Trophoblast cell (in vitro differentiated cells and primary cell): ENCODE data around the gene TPD52L2.
"Not testable (repeated sequence)": the region's sequence is repeated elsewhere in the genome, so short reads cannot be mapped to it uniquely, and the experiment has no call there.

ENCODE experiments used
- DNase-seq, 2 donors: peaks; one replicate each; pipeline ENCODE4 v3.0.0-alpha.2; 2016
- H2AFZ ChIP-seq: 2 replicates; pipeline ENCODE4 v1.6.1; 2013; ENCODE audit warnings: low read length, moderate library complexity, mild to moderate bottlenecking; ENCODE audit not compliant: insufficient read depth, poor library complexity
- H2AK5ac ChIP-seq: 2 replicates; pipeline ENCODE4 v1.6.1; 2013; ENCODE audit warnings: mild to moderate bottlenecking, low read length
- H2BK120ac ChIP-seq: 2 replicates; pipeline ENCODE4 v1.6.1; 2013; ENCODE audit warnings: low read length, mild to moderate bottlenecking, moderate library complexity; ENCODE audit not compliant: insufficient read depth, poor library complexity
- H2BK12ac ChIP-seq: 2 replicates; pipeline ENCODE4 v1.6.1; 2013; ENCODE audit warnings: mild to moderate bottlenecking, low read length, moderate library complexity
- H2BK5ac ChIP-seq: 2 replicates; pipeline ENCODE4 v1.6.1; 2013; ENCODE audit warnings: low read length, low read depth, moderate library complexity, mild to moderate bottlenecking; ENCODE audit not compliant: poor library complexity
- H3K14ac ChIP-seq: 2 replicates; pipeline ENCODE4 v1.6.1; 2013; ENCODE audit warnings: mild to moderate bottlenecking, low read length
- H3K18ac ChIP-seq: 2 replicates; pipeline ENCODE4 v1.6.1; 2013; ENCODE audit warnings: mild to moderate bottlenecking, low read length
- H3K23ac ChIP-seq: 2 replicates; pipeline ENCODE4 v1.6.1; 2013; ENCODE audit warnings: low read length
- H3K27ac ChIP-seq: 2 replicates; pipeline ENCODE4 v1.5.1; 2013; ENCODE audit warnings: low read depth, mild to moderate bottlenecking, inconsistent platforms, low read length, moderate library complexity
- H3K27me3 ChIP-seq: 2 replicates; pipeline ENCODE4 v1.6.1; 2013; ENCODE audit warnings: inconsistent platforms, mild to moderate bottlenecking, low read length, moderate library complexity; ENCODE audit not compliant: insufficient read depth
- H3K36me3 ChIP-seq, 2 experiments: 1 replicate in 1 of 2; 2 replicates in 1 of 2; pipeline ENCODE4 v1.6.1; 2013; ENCODE audit warnings: low read length in 2 of 2, mild to moderate bottlenecking in 2 of 2, moderate library complexity in 1 of 2; ENCODE audit not compliant: insufficient read depth in 2 of 2, control insufficient read depth in 1 of 2
- H3K4ac ChIP-seq: 2 replicates; pipeline ENCODE4 v1.6.1; 2013; ENCODE audit warnings: low read depth, mild to moderate bottlenecking, low read length, moderate library complexity
- H3K4me1 ChIP-seq, 2 experiments: 1 replicate in 1 of 2; 2 replicates in 1 of 2; pipeline ENCODE4 v1.6.1; 2013; ENCODE audit warnings: low read length in 2 of 2, mild to moderate bottlenecking in 2 of 2, moderate library complexity in 1 of 2; ENCODE audit not compliant: insufficient read depth in 2 of 2, control insufficient read depth in 1 of 2
- H3K4me2 ChIP-seq: 2 replicates; pipeline ENCODE4 v1.6.1; 2013; ENCODE audit warnings: inconsistent platforms, mild to moderate bottlenecking, low read length, moderate library complexity
- H3K4me3 ChIP-seq: 2 replicates; pipeline ENCODE4 v1.5.1; 2013; ENCODE audit warnings: mild to moderate bottlenecking, low read depth, low read length, inconsistent platforms
- H3K79me1 ChIP-seq: one replicate; pipeline ENCODE4 v1.6.1; 2013; ENCODE audit warnings: low read length
- H3K79me2 ChIP-seq: 2 replicates; pipeline ENCODE4 v1.6.1; 2013; ENCODE audit warnings: low read length, mild to moderate bottlenecking; ENCODE audit not compliant: control insufficient read depth, insufficient read depth, poor library complexity
- H3K9ac ChIP-seq: 2 replicates; pipeline ENCODE4 v1.6.1; 2013; ENCODE audit warnings: mild to moderate bottlenecking, low read length
- H3K9me3 ChIP-seq: 2 replicates; pipeline ENCODE4 v1.6.1; 2013; ENCODE audit warnings: low read depth, mild to moderate bottlenecking, control low read depth, inconsistent platforms, low read length; ENCODE audit not compliant: insufficient read depth
- H4K12ac ChIP-seq: 2 replicates; pipeline ENCODE4 v1.6.1; 2013; ENCODE audit warnings: low read depth, mild to moderate bottlenecking, low read length, moderate library complexity
- H4K8ac ChIP-seq: 2 replicates; pipeline ENCODE4 v1.6.1; 2013; ENCODE audit warnings: low read depth, mild to moderate bottlenecking, low read length, moderate library complexity
- H4K91ac ChIP-seq: one replicate; pipeline ENCODE4 v1.6.1; 2013; ENCODE audit warnings: low read depth, mild to moderate bottlenecking, low read length, moderate library complexity
- WGBS: extraction: QIAGEN DNeasy Blood & Tissue Kit; methylation state at CpG from one replicate; pipeline ENCODE4 v1.1.7; 2013; ENCODE audit warnings: missing lambda C conversion rate; ENCODE audit not compliant: insufficient read length, insufficient coverage; ENCODE audit errors: extremely low coverage; 5-methylcytosine and 5-hydroxymethylcytosine counted together

The TPD52L2 gene

DNA sequence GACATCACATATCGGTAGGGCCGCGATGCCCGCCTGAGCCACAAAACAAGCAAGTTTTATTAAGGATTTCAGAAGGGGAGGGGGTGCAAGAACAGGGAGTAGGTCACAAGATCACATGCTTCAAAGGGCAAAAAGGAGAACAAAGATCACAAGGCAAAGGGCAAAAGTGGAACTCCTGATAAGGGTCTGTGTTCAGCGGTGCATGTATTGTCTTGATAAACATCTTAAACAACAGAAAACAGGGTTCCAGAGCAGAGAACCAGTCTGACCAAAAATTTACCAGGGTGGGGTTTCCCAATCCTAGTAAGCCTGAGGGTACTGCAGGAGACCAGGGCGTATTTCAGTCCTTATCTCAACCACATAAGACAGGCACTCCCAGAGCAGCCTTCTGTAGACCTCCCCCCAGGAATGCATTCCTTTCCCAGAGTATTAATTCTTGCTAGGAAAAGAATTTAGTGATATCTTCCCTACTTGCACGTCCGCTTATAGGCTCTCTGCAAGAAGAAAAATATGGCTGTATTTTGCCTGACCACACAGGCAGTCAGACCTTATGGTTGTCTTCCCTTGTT, 51.4 kb downstream of the TPD52L2 start:
- not testable (repeated sequence) for H3K4me2 ChIP-seq, H3K18ac ChIP-seq, H3K4me1 ChIP-seq, H3K27ac ChIP-seq, H2BK120ac ChIP-seq, H4K12ac ChIP-seq, H3K9me3 ChIP-seq, H3K23ac ChIP-seq, H2AFZ ChIP-seq, H4K91ac ChIP-seq, H3K4ac ChIP-seq, H4K8ac ChIP-seq, H3K9ac ChIP-seq, H3K79me1 ChIP-seq, H3K14ac ChIP-seq, H2BK12ac ChIP-seq, H3K79me2 ChIP-seq, H2BK5ac ChIP-seq, H2AK5ac ChIP-seq, H3K27me3 ChIP-seq, H3K4me3 ChIP-seq
- peak; percentile 87 to 96 for DNase-seq
- WGBS = no CpG with 5 or more reads among the region's 8 CpGs
- peaks cover 19 to 27% of the 10 kb centered on the region in 2 experiments for H3K36me3 ChIP-seq

DNA sequence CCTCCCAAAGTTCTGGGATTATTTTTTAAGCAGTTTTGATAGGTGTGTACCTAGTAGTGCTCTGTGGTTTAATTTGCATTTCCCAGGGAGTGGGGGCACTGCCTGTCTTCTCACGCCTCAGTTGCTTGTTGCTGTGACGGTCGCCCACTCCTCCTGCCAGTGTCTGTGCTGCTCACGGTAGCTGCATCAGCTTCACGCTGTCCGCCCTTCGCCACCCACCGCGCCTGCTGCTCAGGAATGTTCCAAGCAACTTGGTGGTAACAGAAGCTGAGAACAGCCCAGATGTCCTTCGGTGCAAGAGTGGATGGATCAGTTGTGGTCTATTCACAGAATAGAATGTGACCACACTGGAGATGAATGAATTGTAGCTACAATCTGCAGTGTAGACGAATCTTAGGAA, 52.7 kb downstream of the TPD52L2 start:
- Histone ChIP-seq H2BK12ac (no peak overlapping the region), H3K4ac (peak overlapping the region; percentile 40), H2BK120ac (no peak overlapping the region), H3K4me2 (no peak overlapping the region), H3K27ac (no peak overlapping the region), H2AK5ac (no peak overlapping the region), H4K8ac (no peak overlapping the region), H3K79me1 (no peaks in the 10 kb centered on the region), H3K79me2 (peaks cover 8% of the 10 kb centered on the region), H3K4me3 (no peak overlapping the region), H4K91ac (no peak overlapping the region), H3K14ac (no peak overlapping the region), H3K23ac (no peak overlapping the region), H2AFZ (no peak overlapping the region), H4K12ac (no peak overlapping the region), H3K18ac (no peak overlapping the region), H3K27me3 (no peaks in the 10 kb centered on the region), H3K9ac (no peak overlapping the region), H3K4me1 (peaks cover 5% of the 10 kb centered on the region in 2 experiments), H2BK5ac (no peak overlapping the region), H3K36me3 (peaks cover 23 to 36% of the 10 kb centered on the region in 2 experiments), H3K9me3 (peaks cover 6% of the 10 kb centered on the region)
- no CpG with 5 or more reads among the region's 11 CpGs for WGBS
- DNase-seq = no peak

DNA sequence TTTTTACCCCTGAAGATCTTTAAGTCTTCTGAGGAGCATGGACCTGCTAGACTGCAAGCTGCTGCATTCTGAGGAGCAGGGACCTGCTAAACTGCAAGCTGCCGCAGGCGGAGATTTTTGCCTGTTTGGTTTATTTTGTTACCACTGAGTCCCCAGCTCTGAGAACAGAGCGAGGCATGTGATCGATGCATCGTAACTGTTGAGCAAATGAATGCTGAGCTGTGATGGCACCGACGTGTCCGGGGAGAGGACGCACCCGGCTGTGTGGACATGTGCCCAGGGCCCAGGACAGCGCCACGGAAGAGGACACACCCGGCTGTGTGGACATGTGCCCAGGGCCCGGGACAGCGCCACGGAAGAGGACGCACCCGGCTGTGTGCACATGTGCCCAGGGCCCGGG, 54.1 kb downstream of the TPD52L2 start:
- H3K4ac ChIP-seq = no peak overlapping the region
- no peak overlapping the region for H2BK120ac ChIP-seq
- H3K79me2 ChIP-seq = no peaks in the 10 kb centered on the region
- H3K79me1 ChIP-seq = no peaks in the 10 kb centered on the region
- no peak overlapping the region for H4K8ac ChIP-seq
- no peak overlapping the region for H3K4me2 ChIP-seq
- DNase-seq = no peak
- no peak overlapping the region for H3K18ac ChIP-seq
- H3K23ac ChIP-seq = no peak overlapping the region
- H3K9me3 ChIP-seq = peaks cover 4% of the 10 kb centered on the region
- no peak overlapping the region for H4K12ac ChIP-seq
- no peak overlapping the region for H3K27ac ChIP-seq
- no peak overlapping the region for H2AFZ ChIP-seq
- H2BK5ac ChIP-seq = no peak overlapping the region
- no peak overlapping the region for H2AK5ac ChIP-seq
- no peak overlapping the region for H4K91ac ChIP-seq
- peaks cover 23 to 32% of the 10 kb centered on the region in 2 experiments for H3K36me3 ChIP-seq
- H2BK12ac ChIP-seq = no peak overlapping the region
- WGBS = no CpG with 5 or more reads among the region's 19 CpGs
- no peaks in the 10 kb centered on the region for H3K4me1 ChIP-seq
- no peak overlapping the region for H3K9ac ChIP-seq
- no peak overlapping the region for H3K14ac ChIP-seq
- H3K4me3 ChIP-seq = no peak overlapping the region
- H3K27me3 ChIP-seq = no peaks in the 10 kb centered on the region

DNA sequence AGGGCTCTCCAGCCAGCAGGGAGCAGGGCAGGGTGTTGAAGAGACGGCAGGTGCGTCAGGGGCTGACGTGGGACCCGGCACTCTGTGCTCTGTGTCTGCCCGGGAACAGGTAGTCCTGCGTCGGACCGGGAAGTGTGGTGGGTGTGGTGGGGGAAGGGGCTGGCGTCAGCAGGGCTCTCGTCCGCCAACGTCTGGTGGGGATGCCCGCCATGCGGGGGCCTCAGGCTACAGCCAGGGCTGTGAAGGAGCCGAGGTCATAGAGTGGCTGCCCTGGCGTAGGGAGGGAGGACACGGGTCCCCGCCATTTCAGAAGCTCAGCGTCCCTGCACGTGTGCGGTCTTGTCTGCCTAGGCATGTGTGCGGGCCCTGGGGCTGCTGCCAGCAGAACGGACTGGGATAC, 55.2 kb downstream of the TPD52L2 start:
- Histone ChIP-seq H3K36me3 (peaks cover 28 to 30% of the 10 kb centered on the region in 2 experiments), H2BK5ac (no peak overlapping the region), H3K9ac (no peak overlapping the region), H3K27ac (no peak overlapping the region), H3K79me1 (no peaks in the 10 kb centered on the region), H3K4me1 (no peaks in the 10 kb centered on the region), H4K91ac (no peak overlapping the region), H3K9me3 (peaks cover 4% of the 10 kb centered on the region), H3K27me3 (no peaks in the 10 kb centered on the region), H4K12ac (no peak overlapping the region), H3K14ac (no peak overlapping the region), H3K79me2 (no peaks in the 10 kb centered on the region), H3K4ac (peak overlapping the region; percentile 59), H3K4me2 (no peak overlapping the region), H3K23ac (no peak overlapping the region), H2BK12ac (no peak overlapping the region), H3K18ac (peak overlapping the region; percentile 19), H2BK120ac (no peak overlapping the region), H2AFZ (no peak overlapping the region), H3K4me3 (no peak overlapping the region), H2AK5ac (no peak overlapping the region), H4K8ac (no peak overlapping the region)
- no CpG with 5 or more reads among the region's 23 CpGs for WGBS
- no peak for DNase-seq
